Prostate gland (tissue), 2 donors: ENCODE results near the gene TMED4. TPM values are rescaled to one million over a fixed set of nuclear protein-coding genes. Genes with fewer than 3 reads are reported as not detected.

Source experiments
- DNase-seq: peaks from one replicate; pipeline ENCODE4 v3.0.0-alpha.2; 2019; ENCODE audit warnings: low spot score
- H3K27ac ChIP-seq, 2 donors: fragments of 200-600 bp; sonication (generic); 2 replicates each; pipeline ENCODE4 v1.5.1; 2017 to 2019
- H3K27me3 ChIP-seq: fragments of 200-600 bp; sonication (generic); replicated peaks from 2 replicates; pipeline ENCODE4 v1.5.1; 2019; ENCODE audit not compliant: insufficient read depth
- H3K36me3 ChIP-seq, 2 donors: fragments of 200-600 bp; sonication (generic); 1 replicate in 1 of 2; 2 replicates in 1 of 2; pipeline versions ENCODE4 v1.5.1 to v1.8.1; 2017 to 2019
- H3K4me1 ChIP-seq: fragments of 200-600 bp; sonication (generic); replicated peaks from 2 replicates; pipeline ENCODE4 v1.5.1; 2019
- H3K4me3 ChIP-seq, 2 donors: fragments of 200-600 bp; sonication (generic); 2 replicates each; pipeline ENCODE4 v1.5.1; 2017 to 2019
- H3K9me3 ChIP-seq: fragments of 200-600 bp; sonication (generic); 2 replicates; pipeline ENCODE4 v1.5.1; 2017
- POLR2A ChIP-seq: fragments of 450-650 bp; IDR thresholded peaks from one replicate; pipeline ENCODE4 v1.6.1; 2016; ENCODE audit warnings: antibody characterized with exemption, mild to moderate bottlenecking
- POLR2AphosphoS5 ChIP-seq: sonication (generic); formaldehyde crosslinking; IDR thresholded peaks from one replicate; pipeline ENCODE4 v1.6.1; 2017; ENCODE audit warnings: antibody characterized with exemption
- WGBS: methylation state at CpG from one replicate; pipeline ENCODE4 v1.1.5; 2018; 5-methylcytosine and 5-hydroxymethylcytosine counted together
- intact Hi-C: fragments of 100-400 bp; cut with DNase I; formaldehyde crosslinking; loops from one replicate; pipeline ENCODE4 v1.14.2; 2022
- total RNA-seq, 2 donors: library from RNA; depleted of rRNA; stranded (reverse); fragments of >200 nt; gene quantifications; one replicate each; pipeline ENCODE4 v1.1.0, GENCODE V29; 2016
- TF ChIP-seq, protein P1 (sequence below), 4 experiments: fragments of 200-600 bp in 2 of 4; fragments of 450-650 bp in 2 of 4; sonication (generic) in 2 of 4; IDR thresholded peaks; 1 replicate in 3 of 4; 2 replicates in 1 of 4; pipeline ENCODE4 v1.5.1; 2016 to 2019; ENCODE audit warnings: antibody characterized with exemption in 4 of 4, mild to moderate bottlenecking in 2 of 4, moderate library complexity in 2 of 4

Gene TMED4
- total RNA-seq, 2 donors from 2014 or later = 227 to 243 TPM

DNA sequence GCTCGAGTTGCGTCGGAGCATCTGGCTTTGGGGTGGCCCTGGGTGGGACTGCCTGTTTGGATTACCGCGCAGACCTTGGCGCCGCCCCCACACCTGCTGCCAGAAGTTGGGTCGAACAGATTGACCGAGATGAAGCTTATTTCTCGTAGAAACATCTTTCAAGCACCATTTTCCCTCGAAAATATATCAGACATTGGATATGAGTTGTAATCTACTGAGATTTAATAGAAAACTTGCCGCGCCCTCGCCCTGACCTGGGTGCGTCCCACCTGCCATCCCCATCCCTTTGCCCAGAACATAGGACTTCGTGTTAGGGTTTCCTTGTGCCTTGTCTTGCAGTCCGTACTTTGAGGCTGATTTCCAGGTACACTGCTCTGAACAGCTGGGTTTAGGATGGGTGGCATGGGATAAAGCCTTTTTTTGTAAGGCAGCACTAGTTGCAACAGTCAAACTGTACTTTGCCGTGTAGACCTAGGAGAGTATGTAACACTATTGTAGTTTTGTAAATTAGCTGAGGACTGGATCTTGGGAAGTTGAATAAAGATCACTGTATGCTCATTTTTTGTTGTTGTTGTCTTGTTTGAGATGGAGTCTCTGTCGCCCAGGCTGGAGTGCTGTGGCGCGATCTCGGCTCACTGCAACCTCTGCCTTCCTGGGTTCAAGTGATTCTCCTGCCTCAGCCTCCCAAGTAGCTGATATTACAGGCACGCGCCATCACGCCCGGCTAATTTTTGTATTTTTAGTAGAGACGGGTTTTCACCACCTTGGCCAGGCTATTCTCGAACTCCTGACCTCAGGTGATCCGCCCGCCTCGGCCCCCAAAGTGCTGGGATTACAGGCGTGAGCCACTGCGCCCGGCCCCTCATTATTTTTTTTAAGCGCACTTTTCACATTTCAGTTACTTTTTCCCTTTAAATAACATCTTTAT lies 25.4 kb upstream of the TMED4 start:
- no peak for DNase-seq
- no peaks in the 10 kb centered on the region for H3K9me3 ChIP-seq
- intact Hi-C loops = loop anchor here (1.0 to 10.0 kb wide), 6 partner anchors 25 to 377 kb away; partner anchors contain the start of genes H2AZ2, PPIA, PURB and TMED4
- H3K36me3 ChIP-seq = no peaks in the 10 kb centered on the region
- peak overlapping the region; percentile 94 to 99 for H3K27ac ChIP-seq
- H3K4me3 ChIP-seq = peak overlapping the region; percentile 60 to 87
- 45% methylated on average over 35 of the region's 35 CpGs for WGBS
- no peak for TF ChIP-seq POLR2AphosphoS5
- TF ChIP-seq POLR2A = no peak
- TF ChIP-seq, protein P1, sequence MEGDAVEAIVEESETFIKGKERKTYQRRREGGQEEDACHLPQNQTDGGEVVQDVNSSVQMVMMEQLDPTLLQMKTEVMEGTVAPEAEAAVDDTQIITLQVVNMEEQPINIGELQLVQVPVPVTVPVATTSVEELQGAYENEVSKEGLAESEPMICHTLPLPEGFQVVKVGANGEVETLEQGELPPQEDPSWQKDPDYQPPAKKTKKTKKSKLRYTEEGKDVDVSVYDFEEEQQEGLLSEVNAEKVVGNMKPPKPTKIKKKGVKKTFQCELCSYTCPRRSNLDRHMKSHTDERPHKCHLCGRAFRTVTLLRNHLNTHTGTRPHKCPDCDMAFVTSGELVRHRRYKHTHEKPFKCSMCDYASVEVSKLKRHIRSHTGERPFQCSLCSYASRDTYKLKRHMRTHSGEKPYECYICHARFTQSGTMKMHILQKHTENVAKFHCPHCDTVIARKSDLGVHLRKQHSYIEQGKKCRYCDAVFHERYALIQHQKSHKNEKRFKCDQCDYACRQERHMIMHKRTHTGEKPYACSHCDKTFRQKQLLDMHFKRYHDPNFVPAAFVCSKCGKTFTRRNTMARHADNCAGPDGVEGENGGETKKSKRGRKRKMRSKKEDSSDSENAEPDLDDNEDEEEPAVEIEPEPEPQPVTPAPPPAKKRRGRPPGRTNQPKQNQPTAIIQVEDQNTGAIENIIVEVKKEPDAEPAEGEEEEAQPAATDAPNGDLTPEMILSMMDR (IDR thresholded peaks at IDR 0.05) = no peak
- H3K4me1 ChIP-seq = no peaks in the 10 kb centered on the region
- H3K27me3 ChIP-seq = no peaks in the 10 kb centered on the region

DNA sequence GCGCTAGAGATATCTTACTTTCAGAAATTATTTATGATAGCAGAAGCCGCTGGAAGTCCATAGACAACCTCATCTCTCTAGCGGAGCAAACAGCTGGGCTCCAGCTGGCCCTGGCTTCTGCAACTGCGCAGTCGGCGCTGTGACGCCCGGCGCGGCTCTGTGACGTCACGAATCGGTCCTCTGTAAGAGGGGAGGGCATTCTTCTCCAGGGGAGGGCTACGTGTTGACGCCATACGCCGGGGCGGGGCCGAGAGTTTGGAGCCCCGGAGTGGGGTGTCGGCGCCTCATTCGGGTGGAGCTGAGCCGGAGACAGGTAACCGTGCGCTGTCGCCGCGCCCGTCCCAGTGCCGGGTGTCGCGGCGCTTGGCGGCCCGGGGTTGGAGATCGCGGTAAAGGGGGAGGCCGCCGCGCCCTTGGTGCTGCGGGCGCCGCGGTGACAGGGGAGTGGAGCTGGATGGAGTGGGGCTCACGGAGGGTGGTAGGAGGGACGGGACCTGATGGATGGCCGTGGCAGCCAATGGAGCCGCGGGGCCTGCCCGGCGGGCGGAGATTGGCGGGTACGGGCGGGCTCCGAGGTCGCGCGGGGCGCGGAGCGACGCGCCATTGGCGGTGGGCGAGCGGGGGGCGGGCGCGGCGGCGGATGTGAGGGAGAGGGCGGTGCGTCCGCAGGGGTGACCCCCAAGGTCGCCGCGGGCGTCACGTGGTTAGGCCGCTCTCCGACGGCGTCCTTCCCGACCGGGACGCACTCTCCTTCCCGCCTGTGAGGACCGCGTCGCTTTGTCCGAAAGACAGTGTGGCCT lies 24.5 kb upstream of the TMED4 start, which contains the start of gene OGDH:
Gene OGDH, plus strand, starts transcription at position 287 of the 800 bp plus-strand sequence. CDS start 17,717 bp downstream, outside the sequence.
- peak; percentile 96 for TF ChIP-seq POLR2A
- TF ChIP-seq, protein P1 (IDR thresholded peaks at IDR 0.05) = peak in 1 of 4 experiments; percentile 26
- TF ChIP-seq POLR2AphosphoS5 = peak; percentile 99
- Histone ChIP-seq H3K27ac (peak within 1 kb of the TSS; percentile 94 to 99), H3K4me1 (no peaks in the 10 kb centered on the region), H3K4me3 (peak within 1 kb of the TSS; percentile 60 to 87), H3K27me3 (no peaks in the 10 kb centered on the region), H3K36me3 (no peaks in the 10 kb centered on the region), H3K9me3 (no peaks in the 10 kb centered on the region)
- DNase-seq = peak; percentile 98
- intact Hi-C loops = loop anchor here (1.0 to 10.0 kb wide), 6 partner anchors 24 to 378 kb away; partner anchors contain the start of genes H2AZ2, PPIA, PURB and TMED4
- WGBS = under 1% methylated on average over 88 of the region's 93 CpGs

DNA sequence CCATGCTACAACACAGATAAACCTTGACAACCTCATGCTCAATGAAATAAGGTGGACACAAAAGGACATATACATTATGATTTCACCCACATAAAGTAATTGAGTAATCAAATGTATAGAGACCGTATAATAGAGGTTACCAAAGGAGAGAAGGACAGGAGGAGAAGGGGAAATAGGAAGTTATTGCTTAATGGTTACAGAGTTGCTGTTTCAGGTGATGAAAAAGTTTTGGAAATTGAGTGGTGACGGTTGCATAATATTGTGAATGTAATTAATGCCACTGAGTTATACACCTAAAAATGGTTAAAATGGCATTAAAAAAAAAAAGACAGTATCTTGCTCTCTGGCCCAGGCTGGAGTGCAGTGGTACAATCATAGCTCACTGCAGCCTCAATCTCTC lies 22.9 kb upstream of the TMED4 start:
- Histone ChIP-seq H3K27ac (no peak overlapping the region), H3K4me1 (no peaks in the 10 kb centered on the region), H3K36me3 (no peaks in the 10 kb centered on the region), H3K4me3 (no peak overlapping the region), H3K9me3 (no peaks in the 10 kb centered on the region), H3K27me3 (no peaks in the 10 kb centered on the region)
- intact Hi-C loops = loop anchor here (10.0 kb wide), 2 partner anchors 140 to 380 kb away; partner anchors contain the start of gene ZMIZ2
- TF ChIP-seq POLR2AphosphoS5 (no peak), POLR2A (no peak)
- TF ChIP-seq, protein P1 (IDR thresholded peaks at IDR 0.05) = no peak
- 88% methylated on average over 2 of the region's 2 CpGs for WGBS
- DNase-seq = no peak

DNA sequence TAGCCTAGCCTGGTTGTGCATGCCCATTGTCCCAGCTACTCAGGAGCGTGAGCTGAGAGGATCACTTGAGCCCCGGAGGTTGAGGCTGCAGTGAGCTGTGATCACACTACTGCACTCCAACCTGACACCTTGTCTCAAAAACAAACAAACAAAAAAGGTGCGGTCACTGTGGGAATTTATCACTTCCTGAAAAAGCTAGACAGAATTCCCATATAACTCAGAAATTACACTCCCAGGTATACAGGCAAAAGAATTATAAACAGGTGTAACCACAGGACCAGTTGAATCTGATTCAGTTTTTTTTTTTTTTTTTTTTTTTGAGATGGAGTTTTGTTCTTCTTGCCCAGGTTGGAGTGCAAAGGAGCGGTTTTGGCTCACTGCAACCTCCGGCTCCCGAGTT lies 21.2 kb upstream of the TMED4 start:
- WGBS = 62% methylated on average over 6 of the region's 6 CpGs
- Histone ChIP-seq H3K36me3 (no peaks in the 10 kb centered on the region), H3K27ac (no peak overlapping the region), H3K27me3 (no peaks in the 10 kb centered on the region), H3K4me1 (no peaks in the 10 kb centered on the region), H3K9me3 (no peaks in the 10 kb centered on the region), H3K4me3 (no peak overlapping the region)
- DNase-seq = no peak
- TF ChIP-seq, protein P1 (IDR thresholded peaks at IDR 0.05) = no peak
- TF ChIP-seq POLR2A (no peak), POLR2AphosphoS5 (no peak)
- intact Hi-C loops = loop anchor here (10.0 kb wide), 2 partner anchors 142 to 382 kb away; partner anchors contain the start of gene ZMIZ2
